K562 (cell line): ENCODE results near the gene PLXNB2. TPM values are rescaled to one million over a fixed set of nuclear protein-coding genes. Genes with fewer than 3 reads are reported as not detected.

Experiments
- ATAC-seq: fragments of 200-7000 bp; cut with Tn5 transposase; 3 replicates; pipeline ENCODE4 v1.9.1; 2020; ENCODE audit warnings: moderate library complexity
- BruUV-seq: library from RNA; stranded (reverse); fragments of 400-500 nt; replicated peaks from 2 replicates; lab custom pipeline; 2021; lab: Mats Ljungman, UMichigan
- CTCF ChIA-PET: fragments of 300-600 bp; formaldehyde crosslinking; extraction: SDS; loops from one replicate; lab custom pipeline; 2021; ENCODE audit warnings: low intra/inter-chr PET ratio; lab: Yijun Ruan, JAX
- POLR2A ChIA-PET: fragments of 300-600, 350-650 bp; sonication (Branson Sonifier 250); formaldehyde crosslinking; extraction: SDS; loops from one replicate; lab custom pipeline; 2021; ENCODE audit warnings: antibody characterized with exemption, inconsistent platforms; lab: Yijun Ruan, JAX
- DNase-seq, 4 experiments: peaks; one replicate each; pipeline versions ENCODE4 v3.0.0 to v3.0.0-alpha.2; 2011 to 2018; ENCODE audit warnings: low spot score in 3 of 4, mixed read lengths in 3 of 4; ENCODE audit errors: extremely low read depth in 1 of 4
- FAIRE-seq: peaks from 2 replicates; lab custom pipeline; 2011; peaks lifted over from hg19 to GRCh38; lab: Jason Lieb, UNC
- H2AFZ ChIP-seq: 2 replicates; pipeline ENCODE4 v1.6.0; 2011; ENCODE audit warnings: low read depth, low read length, control low read depth, inconsistent platforms
- H3K27ac ChIP-seq: fragments of 200-600 bp; 3 replicates; pipeline ENCODE4 v1.8.0; 2011; ENCODE audit warnings: low read depth, mild to moderate bottlenecking, control low read depth, inconsistent platforms, low read length, moderate library complexity, mixed read lengths; ENCODE audit errors: extremely low read depth
- H3K27me3 ChIP-seq, 2 experiments: fragments of 300-600 bp in 1 of 2; 2 replicates in 1 of 2; 3 replicates in 1 of 2; pipeline versions ENCODE4 v1.6.0 to v1.8.0; 2011; ENCODE audit warnings: inconsistent platforms in 2 of 2, low read length in 2 of 2, mild to moderate bottlenecking in 1 of 2, mixed read lengths in 1 of 2, moderate library complexity in 1 of 2; ENCODE audit not compliant: control insufficient read depth in 2 of 2, insufficient read depth in 2 of 2
- H3K36me3 ChIP-seq: fragments of 300-600 bp; 3 replicates; pipeline ENCODE4 v1.8.0; 2011; ENCODE audit warnings: mild to moderate bottlenecking, low read length, inconsistent platforms; ENCODE audit not compliant: control insufficient read depth, insufficient read depth
- H3K4me1 ChIP-seq, 2 experiments: fragments of 200-600 bp in 1 of 2; replicated peaks in 1 of 2; 2 replicates in 1 of 2; 3 replicates in 1 of 2; pipeline versions ENCODE4 v1.5.1 to v1.8.0; 2011; ENCODE audit warnings: inconsistent platforms in 2 of 2, low read length in 2 of 2, mild to moderate bottlenecking in 1 of 2, mixed read lengths in 1 of 2, moderate library complexity in 1 of 2; ENCODE audit not compliant: control insufficient read depth in 2 of 2, insufficient read depth in 2 of 2
- H3K4me2 ChIP-seq: 2 replicates; pipeline ENCODE4 v1.6.1; 2011; ENCODE audit warnings: low read length, control low read depth, inconsistent platforms, mixed read lengths; ENCODE audit not compliant: insufficient read depth
- H3K4me3 ChIP-seq: fragments of 200-600 bp; sonication (generic), shearing (Covaris generic); 2 replicates; pipeline ENCODE4 v1.5.1; 2016; ENCODE audit warnings: control low read depth, inconsistent platforms
- H3K79me2 ChIP-seq: fragments of 200-600 bp; 3 replicates; pipeline ENCODE4 v1.8.0; 2011; ENCODE audit warnings: low read length, inconsistent platforms; ENCODE audit not compliant: control insufficient read depth, insufficient read depth
- H3K9ac ChIP-seq, 2 experiments: 2 replicates each; pipeline versions ENCODE4 v1.6.0 to v1.6.1; 2011; ENCODE audit warnings: low read depth in 2 of 2, low read length in 2 of 2, control low read depth in 1 of 2, inconsistent platforms in 1 of 2, mild to moderate bottlenecking in 1 of 2, mixed read lengths in 1 of 2; ENCODE audit not compliant: insufficient read depth in 1 of 2
- H3K9me1 ChIP-seq: one replicate; pipeline ENCODE4 v1.6.0; 2011; ENCODE audit warnings: inconsistent platforms, mild to moderate bottlenecking, low read length, moderate library complexity; ENCODE audit not compliant: control insufficient read depth, insufficient read depth
- H3K9me3 ChIP-seq: replicated peaks from 2 replicates; pipeline ENCODE4 v1.5.1; 2011; ENCODE audit warnings: low read depth, low read length, inconsistent platforms; ENCODE audit not compliant: control insufficient read depth, insufficient read depth
- H4K20me1 ChIP-seq: replicated peaks from 2 replicates; pipeline ENCODE4 v1.6.1; 2011; ENCODE audit warnings: low read length, inconsistent platforms, mixed read lengths; ENCODE audit not compliant: control insufficient read depth, insufficient read depth
- CREBBP ChIP-seq: IDR thresholded peaks from one replicate; pipeline ENCODE4 v1.6.1; 2012; ENCODE audit warnings: low read depth, mild to moderate bottlenecking, control low read depth, inconsistent platforms, low read length
- FOXA1 ChIP-seq: fragments of 450-650 bp; IDR thresholded peaks from 2 replicates; pipeline ENCODE4 v1.6.1; 2016; ENCODE audit warnings: mild to moderate bottlenecking, borderline replicate concordance
- FOXJ3 ChIP-seq: sonication (generic); formaldehyde crosslinking; IDR thresholded peaks from 2 replicates; pipeline ENCODE4 v1.4.0; 2020; ENCODE audit warnings: mild to moderate bottlenecking, missing genetic modification reagents
- HCFC1 ChIP-seq: IDR thresholded peaks from 2 replicates; pipeline ENCODE4 v1.6.1; 2012; ENCODE audit warnings: low read depth, low read length, improper control_type of control experiment
- RBM14 ChIP-seq: fragments of 200-400 bp; formaldehyde crosslinking; IDR thresholded peaks from 2 replicates; pipeline ENCODE4 v1.6.1; 2018; ENCODE audit warnings: low read depth, mild to moderate bottlenecking, low read length, moderate library complexity, borderline replicate concordance; ENCODE audit not compliant: insufficient read depth
- RNF2 ChIP-seq: sonication (generic); IDR thresholded peaks from 2 replicates; pipeline ENCODE4 v1.6.1; 2016
- SRSF1 ChIP-seq: fragments of 200-400 bp; formaldehyde crosslinking; IDR thresholded peaks from 2 replicates; pipeline ENCODE4 v1.6.1; 2017; ENCODE audit warnings: mild to moderate bottlenecking, low read depth, low read length, moderate library complexity
- ZNF124 ChIP-seq: sonication (generic); formaldehyde crosslinking; IDR thresholded peaks from 2 replicates; pipeline ENCODE4 v1.8.1; 2022; ENCODE audit warnings: missing genetic modification reagents
- ZNF655 ChIP-seq: fragments of 250-450 bp; sonication (Bioruptor Pico); IDR thresholded peaks from 2 replicates; pipeline ENCODE4 v1.5.0; 2021
- WGBS: fragments of 100-300 bp; shearing (Covaris generic); methylation state at CpG from one replicate; pipeline ENCODE4 v1.1.6; 2016; ENCODE audit warnings: low coverage, mixed read lengths; ENCODE audit not compliant: insufficient coverage; ENCODE audit errors: missing lambda C conversion rate; 5-methylcytosine and 5-hydroxymethylcytosine counted together
- in situ Hi-C: fragments of 300-500 bp; cut with MboI; formaldehyde crosslinking; loops from 4 replicates; pipeline ENCODE4 v1.15.0; 2018; ENCODE audit warnings: inconsistent platforms, mixed read lengths
- intact Hi-C: fragments of 100-400 bp; cut with micrococcal nuclease; formaldehyde crosslinking; loops from 2 replicates; pipeline ENCODE4 v1.14.2; 2022
- polyA plus RNA-seq, 8 experiments: library from polyadenylated mRNA; depleted of rRNA in 4 of 8; stranded (reverse) in 5 of 8; unstranded in 3 of 8; fragments of >200 nt; fragmentation: Nextera tagmentation in 2 of 8; fragmentation: Illumina TruSeq in 1 of 8; extraction: Ambion mirVana in 2 of 8; extraction: Trizol in 1 of 8; gene quantifications; 2 replicates each; pipeline versions ENCODE4 v1.2.1 to v1.2.3, GENCODE V29; 2011 to 2014; ENCODE audit warnings: inconsistent platforms in 1 of 8, missing spikeins in 1 of 8
- total RNA-seq, 7 experiments: library from RNA; depleted of rRNA in 6 of 7; stranded (reverse); fragments of >200 nt in 6 of 7; fragmentation: Illumina TruSeq in 2 of 7; extraction: Trizol in 2 of 7; gene quantifications; 2 replicates each; pipeline versions ENCODE4 v1.2.1 to v1.2.3, GENCODE V29; 2011 to 2021; ENCODE audit warnings: low replicate concordance in 1 of 7
- TF ChIP-seq, protein P1 (sequence below): fragments of 450-650 bp; IDR thresholded peaks from 2 replicates; pipeline ENCODE4 v1.7.1; 2018; ENCODE audit warnings: mild to moderate bottlenecking, low read depth; ENCODE audit not compliant: partially characterized antibody
- TF ChIP-seq, protein P2 (sequence below): fragments of 450-650 bp; conservative IDR thresholded peaks from 2 replicates; pipeline ENCODE4 v1.6.1; 2016; ENCODE audit warnings: missing genetic modification characterization, low read depth, mild to moderate bottlenecking, control low read depth, missing compliant biosample characterization
- TF ChIP-seq, protein P3 (sequence below): sonication (generic); formaldehyde crosslinking; IDR thresholded peaks from 2 replicates; pipeline ENCODE4 v1.8.1; 2023; ENCODE audit warnings: mild to moderate bottlenecking, missing genetic modification reagents
- TF ChIP-seq, protein P4 (sequence below): fragments of 250-450 bp; sonication (Bioruptor Pico); IDR thresholded peaks from 2 replicates; pipeline ENCODE4 v1.6.1; 2021; ENCODE audit warnings: mild to moderate bottlenecking

PLXNB2 gene
- total and polyA plus RNA-seq, 9 of the 15 experiments (the other 6 are each of a cell fraction or from before 2014, with no cell fraction given), result 0.15 to 45.1 (median 13.6) TPM

- DNase-seq (peak; percentile 67 to 86 (median 77)), FAIRE-seq (peak; percentile 92), ATAC-seq (peak; percentile 82)
- Histone ChIP-seq H4K20me1 (no peaks in the 10 kb centered on the region), H3K27me3 (no peaks in the 10 kb centered on the region), H3K4me1 (peaks cover 27 to 66% of the 10 kb centered on the region in 2 experiments; a peak in 4 of 5 replicates), H3K9me1 (no peaks in the 10 kb centered on the region), H3K27ac (peak overlapping the region; percentile 69), H3K4me2 (peak overlapping the region; percentile 74), H3K9me3 (no peaks in the 10 kb centered on the region), H3K9ac (peak overlapping the region; percentile 41 to 76), H3K79me2 (no peaks in the 10 kb centered on the region), H3K4me3 (no peak overlapping the region), H2AFZ (peak overlapping the region; percentile 74), H3K36me3 (no peaks in the 10 kb centered on the region)
- CTCF ChIA-PET, result no interaction called here
- in situ Hi-C loops (no loop called here), intact Hi-C loops (no loop called here)
- 22% methylated on average over 15 of the region's 21 CpGs for WGBS
- BruUV-seq, result no TSS peak
- POLR2A ChIA-PET, result interaction anchor here (1.1 kb wide), 1 partner anchor 9 kb away, joined by 3 read pairs; no protein-coding TSS in a partner anchor
- TF ChIP-seq ZNF124 (no peak), ZNF655 (no peak), CREBBP (no peak), RBM14 (no peak), FOXA1 (no peak), SRSF1 (no peak), FOXJ3 (CRISPR knock-in tag) (no peak), HCFC1 (no peak), RNF2 (no peak)
- TF ChIP-seq, protein P1, sequence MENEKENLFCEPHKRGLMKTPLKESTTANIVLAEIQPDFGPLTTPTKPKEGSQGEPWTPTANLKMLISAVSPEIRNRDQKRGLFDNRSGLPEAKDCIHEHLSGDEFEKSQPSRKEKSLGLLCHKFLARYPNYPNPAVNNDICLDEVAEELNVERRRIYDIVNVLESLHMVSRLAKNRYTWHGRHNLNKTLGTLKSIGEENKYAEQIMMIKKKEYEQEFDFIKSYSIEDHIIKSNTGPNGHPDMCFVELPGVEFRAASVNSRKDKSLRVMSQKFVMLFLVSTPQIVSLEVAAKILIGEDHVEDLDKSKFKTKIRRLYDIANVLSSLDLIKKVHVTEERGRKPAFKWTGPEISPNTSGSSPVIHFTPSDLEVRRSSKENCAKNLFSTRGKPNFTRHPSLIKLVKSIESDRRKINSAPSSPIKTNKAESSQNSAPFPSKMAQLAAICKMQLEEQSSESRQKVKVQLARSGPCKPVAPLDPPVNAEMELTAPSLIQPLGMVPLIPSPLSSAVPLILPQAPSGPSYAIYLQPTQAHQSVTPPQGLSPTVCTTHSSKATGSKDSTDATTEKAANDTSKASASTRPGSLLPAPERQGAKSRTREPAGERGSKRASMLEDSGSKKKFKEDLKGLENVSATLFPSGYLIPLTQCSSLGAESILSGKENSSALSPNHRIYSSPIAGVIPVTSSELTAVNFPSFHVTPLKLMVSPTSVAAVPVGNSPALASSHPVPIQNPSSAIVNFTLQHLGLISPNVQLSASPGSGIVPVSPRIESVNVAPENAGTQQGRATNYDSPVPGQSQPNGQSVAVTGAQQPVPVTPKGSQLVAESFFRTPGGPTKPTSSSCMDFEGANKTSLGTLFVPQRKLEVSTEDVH, result no peak
- TF ChIP-seq, protein P2, sequence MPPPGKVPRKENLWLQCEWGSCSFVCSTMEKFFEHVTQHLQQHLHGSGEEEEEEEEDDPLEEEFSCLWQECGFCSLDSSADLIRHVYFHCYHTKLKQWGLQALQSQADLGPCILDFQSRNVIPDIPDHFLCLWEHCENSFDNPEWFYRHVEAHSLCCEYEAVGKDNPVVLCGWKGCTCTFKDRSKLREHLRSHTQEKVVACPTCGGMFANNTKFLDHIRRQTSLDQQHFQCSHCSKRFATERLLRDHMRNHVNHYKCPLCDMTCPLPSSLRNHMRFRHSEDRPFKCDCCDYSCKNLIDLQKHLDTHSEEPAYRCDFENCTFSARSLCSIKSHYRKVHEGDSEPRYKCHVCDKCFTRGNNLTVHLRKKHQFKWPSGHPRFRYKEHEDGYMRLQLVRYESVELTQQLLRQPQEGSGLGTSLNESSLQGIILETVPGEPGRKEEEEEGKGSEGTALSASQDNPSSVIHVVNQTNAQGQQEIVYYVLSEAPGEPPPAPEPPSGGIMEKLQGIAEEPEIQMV (tag), result no peak
- TF ChIP-seq, protein P3, sequence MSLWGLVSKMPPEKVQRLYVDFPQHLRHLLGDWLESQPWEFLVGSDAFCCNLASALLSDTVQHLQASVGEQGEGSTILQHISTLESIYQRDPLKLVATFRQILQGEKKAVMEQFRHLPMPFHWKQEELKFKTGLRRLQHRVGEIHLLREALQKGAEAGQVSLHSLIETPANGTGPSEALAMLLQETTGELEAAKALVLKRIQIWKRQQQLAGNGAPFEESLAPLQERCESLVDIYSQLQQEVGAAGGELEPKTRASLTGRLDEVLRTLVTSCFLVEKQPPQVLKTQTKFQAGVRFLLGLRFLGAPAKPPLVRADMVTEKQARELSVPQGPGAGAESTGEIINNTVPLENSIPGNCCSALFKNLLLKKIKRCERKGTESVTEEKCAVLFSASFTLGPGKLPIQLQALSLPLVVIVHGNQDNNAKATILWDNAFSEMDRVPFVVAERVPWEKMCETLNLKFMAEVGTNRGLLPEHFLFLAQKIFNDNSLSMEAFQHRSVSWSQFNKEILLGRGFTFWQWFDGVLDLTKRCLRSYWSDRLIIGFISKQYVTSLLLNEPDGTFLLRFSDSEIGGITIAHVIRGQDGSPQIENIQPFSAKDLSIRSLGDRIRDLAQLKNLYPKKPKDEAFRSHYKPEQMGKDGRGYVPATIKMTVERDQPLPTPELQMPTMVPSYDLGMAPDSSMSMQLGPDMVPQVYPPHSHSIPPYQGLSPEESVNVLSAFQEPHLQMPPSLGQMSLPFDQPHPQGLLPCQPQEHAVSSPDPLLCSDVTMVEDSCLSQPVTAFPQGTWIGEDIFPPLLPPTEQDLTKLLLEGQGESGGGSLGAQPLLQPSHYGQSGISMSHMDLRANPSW (CRISPR knock-in tag), result no peak
- TF ChIP-seq, protein P4, sequence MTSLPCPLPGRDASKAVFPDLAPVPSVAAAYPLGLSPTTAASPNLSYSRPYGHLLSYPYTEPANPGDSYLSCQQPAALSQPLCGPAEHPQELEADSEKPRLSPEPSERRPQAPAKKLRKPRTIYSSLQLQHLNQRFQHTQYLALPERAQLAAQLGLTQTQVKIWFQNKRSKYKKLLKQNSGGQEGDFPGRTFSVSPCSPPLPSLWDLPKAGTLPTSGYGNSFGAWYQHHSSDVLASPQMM, result no peak
Measured at GRCh38 chr22:50318698-50319411, 11.4 kb upstream of the PLXNB2 start.
